ENCODE results near the gene ERCC6L2. TPM values are rescaled to one million over a fixed set of nuclear protein-coding genes. Genes with fewer than 3 reads are reported as not detected.
A peak's percentile ranks its signal among the peaks of the same experiment; 100 is the strongest.

The ERCC6L2 gene
- total RNA-seq, 3 donors from 2014 or later: 69.9 to 100.0 (median 71.4) TPM

DNA sequence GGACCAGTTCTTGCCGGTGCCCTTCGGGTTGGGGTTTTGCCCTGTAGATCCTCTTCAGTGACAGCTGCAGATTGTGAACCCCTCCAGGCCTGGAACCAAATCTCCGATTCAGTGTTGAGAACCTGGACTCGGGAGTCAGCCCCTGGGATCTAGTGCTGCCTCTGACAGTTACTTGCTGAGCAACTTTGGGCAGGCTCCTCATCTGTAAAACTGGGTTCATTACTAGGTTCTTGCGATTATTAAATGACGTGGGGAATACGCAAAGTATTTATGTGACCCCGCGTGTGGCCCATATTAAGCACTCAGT is 600 bp downstream of the ERCC6L2 start:
- Histone ChIP-seq H3K27me3 (no peaks in the 10 kb centered on the region), H3K9me3 (no peaks in the 10 kb centered on the region), H3K4me3 (no peak overlapping the region), H3K36me3 (peaks cover 2% of the 10 kb centered on the region), H3K4me1 (peaks cover 3 to 5% of the 10 kb centered on the region in 2 donors), H3K27ac (peak overlapping the region; percentile 98 to 99)
- DNase-seq (ENCODE audit: low spot score in 2 of 2): no peak
- TF ChIP-seq, protein P1, sequence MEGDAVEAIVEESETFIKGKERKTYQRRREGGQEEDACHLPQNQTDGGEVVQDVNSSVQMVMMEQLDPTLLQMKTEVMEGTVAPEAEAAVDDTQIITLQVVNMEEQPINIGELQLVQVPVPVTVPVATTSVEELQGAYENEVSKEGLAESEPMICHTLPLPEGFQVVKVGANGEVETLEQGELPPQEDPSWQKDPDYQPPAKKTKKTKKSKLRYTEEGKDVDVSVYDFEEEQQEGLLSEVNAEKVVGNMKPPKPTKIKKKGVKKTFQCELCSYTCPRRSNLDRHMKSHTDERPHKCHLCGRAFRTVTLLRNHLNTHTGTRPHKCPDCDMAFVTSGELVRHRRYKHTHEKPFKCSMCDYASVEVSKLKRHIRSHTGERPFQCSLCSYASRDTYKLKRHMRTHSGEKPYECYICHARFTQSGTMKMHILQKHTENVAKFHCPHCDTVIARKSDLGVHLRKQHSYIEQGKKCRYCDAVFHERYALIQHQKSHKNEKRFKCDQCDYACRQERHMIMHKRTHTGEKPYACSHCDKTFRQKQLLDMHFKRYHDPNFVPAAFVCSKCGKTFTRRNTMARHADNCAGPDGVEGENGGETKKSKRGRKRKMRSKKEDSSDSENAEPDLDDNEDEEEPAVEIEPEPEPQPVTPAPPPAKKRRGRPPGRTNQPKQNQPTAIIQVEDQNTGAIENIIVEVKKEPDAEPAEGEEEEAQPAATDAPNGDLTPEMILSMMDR (IDR thresholded peaks at IDR 0.05): no peak
- TF ChIP-seq POLR2AphosphoS5 (IDR thresholded peaks at IDR 0.05) (no peak), POLR2A (IDR thresholded peaks at IDR 0.05) (no peak)
- intact Hi-C loops (cut with DNase I; ENCODE audit: low total_unique reads): no loop called here

DNA sequence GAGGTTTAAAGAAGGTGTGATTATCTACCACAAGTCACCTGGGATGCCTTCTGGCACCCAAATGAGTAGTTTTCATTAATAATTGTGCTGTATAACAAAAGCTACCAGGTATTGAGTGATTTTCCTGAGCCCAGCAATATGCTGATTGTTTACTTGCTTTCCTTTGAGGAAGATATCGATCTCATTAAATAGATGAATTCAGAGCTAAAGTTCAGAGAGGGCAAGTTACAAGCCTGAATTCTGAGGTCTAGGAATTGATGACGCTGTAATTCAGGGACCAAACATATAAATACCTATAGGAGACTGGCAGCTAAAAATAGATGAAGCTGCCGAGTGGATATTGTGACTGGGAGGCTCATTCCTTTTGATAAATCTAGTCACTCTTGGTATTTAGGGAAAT is 1.1 kb downstream of the ERCC6L2 start:
- H3K27me3 ChIP-seq: no peaks in the 10 kb centered on the region
- no peak overlapping the region for H3K4me3 ChIP-seq
- intact Hi-C loops (cut with DNase I; ENCODE audit: low total_unique reads): no loop called here
- DNase-seq (ENCODE audit: low spot score in 2 of 2): no peak
- TF ChIP-seq POLR2A (IDR thresholded peaks at IDR 0.05) (no peak), POLR2AphosphoS5 (IDR thresholded peaks at IDR 0.05) (no peak)
- TF ChIP-seq, protein P1 (IDR thresholded peaks at IDR 0.05): no peak
- no peaks in the 10 kb centered on the region for H3K9me3 ChIP-seq
- peaks cover 6% of the 10 kb centered on the region for H3K36me3 ChIP-seq
- H3K27ac ChIP-seq: peak overlapping the region; percentile 98 to 99
- peaks cover 3 to 5% of the 10 kb centered on the region in 2 donors for H3K4me1 ChIP-seq

DNA sequence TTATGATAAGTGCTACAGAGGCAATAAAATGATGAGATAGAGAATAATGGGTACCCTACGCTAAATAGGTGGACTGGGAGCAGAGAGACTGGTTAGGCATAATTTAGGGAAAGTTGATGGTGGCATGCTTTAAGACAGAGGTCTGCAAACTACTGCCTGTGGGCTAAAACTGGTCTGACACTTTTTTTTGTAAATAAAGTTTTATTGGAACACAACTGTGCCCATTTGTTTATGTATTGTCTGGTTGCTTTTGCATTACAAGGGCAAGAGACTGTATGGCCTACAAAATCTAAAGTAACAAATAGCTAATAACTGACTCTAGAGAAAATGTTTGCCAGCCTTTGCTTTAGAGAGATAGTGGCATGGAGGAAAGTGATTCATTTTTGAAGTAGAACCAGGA is 2.5 kb downstream of the ERCC6L2 start:
- H3K36me3 ChIP-seq: peaks cover 6% of the 10 kb centered on the region
- H3K4me1 ChIP-seq: peaks cover 3 to 5% of the 10 kb centered on the region in 2 donors
- H3K27me3 ChIP-seq: no peaks in the 10 kb centered on the region
- no peak overlapping the region for H3K27ac ChIP-seq
- no peak overlapping the region for H3K4me3 ChIP-seq
- DNase-seq (ENCODE audit: low spot score in 2 of 2): no peak
- no peak for TF ChIP-seq POLR2AphosphoS5 (IDR thresholded peaks at IDR 0.05)
- no peaks in the 10 kb centered on the region for H3K9me3 ChIP-seq
- intact Hi-C loops (cut with DNase I; ENCODE audit: low total_unique reads): no loop called here

DNA sequence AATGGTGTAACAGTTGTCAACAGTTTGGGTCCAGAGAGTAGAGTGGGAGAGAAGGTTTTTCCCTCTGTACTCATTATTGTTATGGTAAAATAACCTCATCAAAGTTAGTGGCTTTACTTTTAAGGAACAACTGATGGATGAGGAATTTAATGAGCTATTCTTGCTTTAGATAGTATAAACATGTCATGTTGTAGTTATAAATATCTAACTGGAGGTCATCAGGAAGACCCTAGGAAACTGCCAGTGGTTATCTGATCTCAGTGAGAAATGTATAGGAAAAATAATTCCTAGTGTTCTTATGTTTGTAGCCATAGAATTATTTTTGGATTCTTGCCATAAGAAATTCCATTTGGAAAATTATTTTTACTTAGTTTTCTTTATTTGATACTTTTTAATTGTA is 4.1 kb downstream of the ERCC6L2 start:
- H3K27me3 ChIP-seq: no peaks in the 10 kb centered on the region
- intact Hi-C loops (cut with DNase I; ENCODE audit: low total_unique reads): no loop called here
- H3K4me3 ChIP-seq: no peak overlapping the region
- TF ChIP-seq POLR2A (IDR thresholded peaks at IDR 0.05): no peak
- TF ChIP-seq POLR2AphosphoS5 (IDR thresholded peaks at IDR 0.05): no peak
- TF ChIP-seq, protein P1 (IDR thresholded peaks at IDR 0.05): no peak
- peaks cover 0 to under 1% of the 10 kb centered on the region in 2 donors for H3K4me1 ChIP-seq
- no peak for DNase-seq (ENCODE audit: low spot score in 2 of 2)
- no peak overlapping the region for H3K27ac ChIP-seq
- H3K9me3 ChIP-seq: no peaks in the 10 kb centered on the region
- peaks cover 6% of the 10 kb centered on the region for H3K36me3 ChIP-seq

DNA sequence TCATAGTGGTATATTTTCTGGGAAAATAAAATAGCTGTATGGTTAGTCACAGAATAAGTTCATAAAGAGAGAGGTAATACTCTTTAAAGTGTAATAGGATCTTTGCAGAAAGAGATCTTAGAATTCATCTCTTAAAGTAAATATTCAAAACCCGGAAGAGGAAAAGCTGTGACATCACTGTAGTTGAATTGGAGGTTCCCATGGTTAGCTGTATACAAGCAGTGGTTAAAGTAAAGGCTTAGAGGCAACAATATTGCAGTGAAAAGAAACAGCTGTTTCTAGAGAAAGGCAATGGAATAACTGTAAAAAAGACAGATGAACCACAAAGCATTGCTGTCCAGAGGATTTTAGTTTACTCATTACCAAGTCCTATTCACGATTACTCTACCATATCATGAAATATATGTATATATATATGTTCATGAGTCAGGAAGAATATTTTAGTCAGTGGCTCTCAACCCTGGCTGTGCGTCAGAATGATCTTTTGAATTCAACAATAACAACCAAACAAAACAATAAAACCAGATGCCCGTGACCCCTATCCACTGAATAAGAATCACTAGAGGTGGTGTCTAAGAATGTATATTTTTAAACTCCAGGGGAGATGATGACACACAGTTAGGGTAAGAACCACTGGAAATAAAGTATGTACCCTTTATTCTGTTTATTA is 4.7 kb downstream of the ERCC6L2 start:
- peaks cover 6% of the 10 kb centered on the region for H3K36me3 ChIP-seq
- H3K9me3 ChIP-seq: no peaks in the 10 kb centered on the region
- H3K4me3 ChIP-seq: no peak overlapping the region
- H3K4me1 ChIP-seq: no peaks in the 10 kb centered on the region
- TF ChIP-seq, protein P1 (IDR thresholded peaks at IDR 0.05): no peak
- TF ChIP-seq POLR2AphosphoS5 (IDR thresholded peaks at IDR 0.05) (no peak), POLR2A (IDR thresholded peaks at IDR 0.05) (no peak)
- no peak overlapping the region for H3K27ac ChIP-seq
- intact Hi-C loops (cut with DNase I; ENCODE audit: low total_unique reads): no loop called here
- H3K27me3 ChIP-seq: no peaks in the 10 kb centered on the region
- no peak for DNase-seq (ENCODE audit: low spot score in 2 of 2)
